HG03565 (cell line): ENCODE data around the gene CFAP100.

Experiments
- ATAC-seq: cut with Tn5 transposase; IDR thresholded peaks from one replicate; pipeline ENCODE4 v1.9.1; 2021; ENCODE audit warnings: mild to moderate bottlenecking, moderate library complexity; ENCODE audit not compliant: unreplicated experiment

Gene CFAP100

DNA sequence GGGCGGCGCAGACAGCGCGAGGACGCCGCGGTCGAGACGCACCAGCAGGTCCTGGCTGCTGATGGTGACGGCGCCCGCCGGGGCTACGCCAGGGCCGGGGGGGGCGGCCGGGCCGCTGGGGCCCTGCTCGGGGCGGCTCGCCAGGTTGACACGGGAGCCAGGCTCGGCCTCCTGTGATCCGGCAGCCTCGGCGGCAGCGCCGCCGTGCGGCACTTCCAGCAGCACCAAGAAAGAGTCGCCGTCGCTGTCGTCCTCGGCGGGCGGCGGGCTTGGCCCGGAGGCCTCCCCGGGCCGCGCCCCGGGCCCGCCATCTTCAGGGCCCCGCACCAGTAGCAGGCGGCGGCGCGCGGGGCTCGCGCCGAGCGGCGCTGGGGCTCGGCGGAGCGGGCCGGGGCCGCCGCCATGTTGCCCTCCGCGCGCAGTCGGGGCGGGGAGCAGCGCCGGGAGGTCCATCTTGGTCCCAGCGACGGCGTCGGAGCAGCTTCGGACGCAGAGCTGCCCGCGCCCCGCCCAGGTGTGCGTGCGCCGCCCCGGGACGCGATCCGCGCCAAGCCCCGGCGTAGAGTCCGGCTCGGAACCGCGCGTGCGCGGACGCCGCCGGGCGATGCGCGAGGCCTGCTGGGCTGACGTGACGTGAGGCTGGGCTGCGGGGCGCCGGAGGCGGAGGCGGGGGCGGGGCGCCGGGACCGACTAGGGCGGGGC is 80.9 kb downstream of the CFAP100 start, which contains the start of gene ZXDC:
TSS of gene ZXDC (minus strand) at position 479 of the 702 bp plus-strand sequence. CDS start at position 453, 26 bp downstream.
- peak; percentile 68 for ATAC-seq

DNA sequence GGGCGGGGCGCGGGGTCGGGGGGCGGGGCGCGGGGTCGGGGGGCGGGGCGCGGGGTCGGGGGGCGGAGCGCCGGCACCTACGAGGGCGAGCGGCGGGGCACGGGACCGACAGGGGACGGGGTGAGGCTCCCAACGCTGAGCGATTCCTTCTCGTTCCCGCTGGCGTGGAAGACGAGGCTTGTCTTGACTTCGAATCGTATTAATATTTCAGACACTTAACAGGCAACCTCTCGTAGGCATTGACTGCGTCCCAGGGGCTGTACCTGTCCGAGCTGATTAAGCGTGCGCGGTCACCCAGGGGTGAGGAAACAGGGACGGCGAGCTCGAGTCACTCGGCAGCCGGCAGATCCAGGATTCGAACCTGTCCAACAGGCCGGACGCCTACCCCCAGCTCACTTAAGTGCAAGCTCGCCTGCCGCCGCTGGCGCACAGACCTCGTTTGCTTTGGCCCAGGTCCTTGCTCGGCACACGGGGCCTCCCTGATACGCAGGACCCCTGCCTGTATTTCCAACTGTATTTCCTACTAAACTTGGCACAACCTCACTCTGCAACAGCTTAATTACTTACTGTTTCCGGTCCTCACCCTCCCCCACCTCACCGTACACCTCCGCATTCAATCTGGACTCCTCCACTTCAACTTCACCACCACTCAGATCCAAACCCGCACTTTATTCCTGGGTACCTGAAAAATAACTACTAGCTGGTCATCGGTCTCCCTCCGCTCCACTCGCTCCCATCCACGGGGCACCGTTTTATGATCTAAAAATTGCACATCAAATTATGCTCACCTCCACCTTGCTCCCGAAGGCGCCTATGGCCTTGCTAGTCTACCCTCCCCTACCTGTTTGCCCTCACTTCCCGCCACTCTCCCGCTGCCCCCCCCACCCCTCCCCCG is 81.7 kb downstream of the CFAP100 start:
- ATAC-seq, result no peak

DNA sequence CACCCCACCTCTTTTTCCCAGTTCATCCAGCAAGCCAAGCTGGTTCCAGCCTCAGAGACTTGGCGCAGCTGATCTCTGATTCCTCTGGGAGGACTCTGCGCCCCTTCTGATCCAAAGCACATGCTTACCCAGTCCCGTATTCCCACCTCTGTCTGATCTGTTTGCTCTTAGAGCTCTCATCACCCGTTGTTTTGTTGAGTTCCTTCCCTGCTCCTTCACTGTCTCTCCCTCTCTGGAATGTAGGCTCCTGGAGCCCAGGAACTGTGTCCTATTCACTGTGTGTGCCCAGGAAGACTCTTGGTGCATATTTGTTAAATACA is 82.3 kb downstream of the CFAP100 start:
- no peak for ATAC-seq

DNA sequence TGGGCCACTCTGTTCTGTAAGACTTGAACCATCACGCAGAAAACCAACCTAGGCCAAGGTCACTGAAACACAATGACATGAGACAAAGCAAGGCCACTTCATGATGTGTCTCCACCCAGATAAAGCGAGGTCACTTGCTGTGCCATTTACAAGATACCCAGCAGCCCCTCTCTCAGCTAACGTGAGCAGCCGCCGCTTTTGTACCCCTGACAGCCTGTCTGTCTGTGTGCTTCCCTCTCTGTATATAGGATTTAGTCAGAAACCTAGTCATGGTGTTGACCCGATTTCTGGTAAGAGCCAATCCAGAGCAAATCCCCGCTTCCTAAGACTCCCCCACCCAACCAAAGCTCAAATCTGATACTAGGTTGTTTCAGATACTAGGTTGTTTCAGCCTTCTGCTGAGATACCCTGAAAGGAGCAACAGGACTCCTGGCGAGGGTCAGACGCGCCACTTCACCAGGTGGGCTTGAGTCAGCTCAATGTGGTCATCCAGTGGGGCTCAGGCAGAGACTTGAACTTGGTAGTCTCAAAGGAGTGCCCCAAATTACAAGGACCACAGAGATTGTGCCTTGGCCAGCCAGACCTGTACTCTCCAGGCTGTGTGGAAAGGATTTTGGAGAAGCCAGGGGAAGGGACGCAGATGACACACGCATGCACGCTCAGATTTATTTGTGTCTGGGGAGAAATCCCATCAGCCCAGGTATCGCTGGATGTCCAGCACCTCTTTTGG is 84.0 kb downstream of the CFAP100 start:
- ATAC-seq, result no peak

DNA sequence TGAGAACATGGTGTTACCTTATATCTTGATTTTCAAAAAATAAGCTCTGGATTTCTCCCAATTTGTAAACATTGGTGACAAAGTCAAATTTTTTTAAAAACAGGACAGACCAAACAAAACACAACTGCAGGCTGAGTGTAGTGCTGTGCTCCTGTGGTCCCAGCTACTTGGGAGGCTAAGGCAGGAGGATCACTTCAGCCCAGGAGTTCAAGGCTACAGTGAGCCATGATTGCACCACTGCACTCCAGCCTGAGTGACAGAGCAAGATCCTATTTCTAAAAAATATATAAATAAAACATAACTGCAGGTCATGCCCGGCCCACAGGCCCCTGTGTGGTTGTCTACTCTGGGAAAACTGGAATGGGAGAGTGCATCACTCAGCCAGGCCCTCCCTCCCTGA is 84.9 kb downstream of the CFAP100 start:
- ATAC-seq, result no peak

DNA sequence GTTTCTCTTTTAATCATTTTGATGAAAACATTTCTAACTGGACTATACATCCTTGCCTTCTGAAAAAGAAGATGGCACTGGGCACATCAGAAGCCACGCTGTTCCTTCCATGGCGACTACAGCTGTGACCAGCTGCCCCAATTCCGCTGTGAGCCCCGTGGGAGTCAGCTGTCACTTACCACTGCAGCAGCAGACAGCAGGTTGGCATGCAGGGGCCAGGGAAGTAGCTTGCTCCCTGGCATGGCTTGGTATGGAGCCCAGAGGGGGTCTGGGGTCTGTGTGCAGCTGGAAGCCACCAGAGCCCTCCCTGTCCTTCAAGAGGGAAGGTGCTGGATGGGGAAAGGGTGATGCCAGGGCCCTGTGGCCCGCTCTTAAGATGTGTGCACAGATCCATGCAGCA is 85.5 kb downstream of the CFAP100 start:
- ATAC-seq, result no peak

DNA sequence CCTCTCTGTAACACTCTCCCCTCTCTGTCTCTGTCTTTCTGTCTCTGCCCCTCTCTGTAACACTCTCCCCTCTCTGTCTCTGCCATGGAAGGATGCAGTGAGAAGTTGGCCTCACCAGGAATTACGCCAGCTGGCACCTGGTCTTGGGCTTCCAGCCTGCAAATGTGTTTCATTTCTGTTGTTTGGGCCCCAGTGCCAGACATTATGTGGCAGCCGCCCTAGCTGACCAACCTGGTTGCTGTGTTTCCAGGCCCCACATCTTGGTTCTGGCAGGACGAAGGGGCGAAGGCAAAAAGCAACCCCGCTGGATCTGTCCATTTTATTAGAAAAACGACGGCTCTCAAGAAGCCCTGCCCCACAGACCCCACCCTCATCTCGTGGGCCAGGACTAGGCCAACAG is 86.2 kb downstream of the CFAP100 start:
- ATAC-seq, result no peak

DNA sequence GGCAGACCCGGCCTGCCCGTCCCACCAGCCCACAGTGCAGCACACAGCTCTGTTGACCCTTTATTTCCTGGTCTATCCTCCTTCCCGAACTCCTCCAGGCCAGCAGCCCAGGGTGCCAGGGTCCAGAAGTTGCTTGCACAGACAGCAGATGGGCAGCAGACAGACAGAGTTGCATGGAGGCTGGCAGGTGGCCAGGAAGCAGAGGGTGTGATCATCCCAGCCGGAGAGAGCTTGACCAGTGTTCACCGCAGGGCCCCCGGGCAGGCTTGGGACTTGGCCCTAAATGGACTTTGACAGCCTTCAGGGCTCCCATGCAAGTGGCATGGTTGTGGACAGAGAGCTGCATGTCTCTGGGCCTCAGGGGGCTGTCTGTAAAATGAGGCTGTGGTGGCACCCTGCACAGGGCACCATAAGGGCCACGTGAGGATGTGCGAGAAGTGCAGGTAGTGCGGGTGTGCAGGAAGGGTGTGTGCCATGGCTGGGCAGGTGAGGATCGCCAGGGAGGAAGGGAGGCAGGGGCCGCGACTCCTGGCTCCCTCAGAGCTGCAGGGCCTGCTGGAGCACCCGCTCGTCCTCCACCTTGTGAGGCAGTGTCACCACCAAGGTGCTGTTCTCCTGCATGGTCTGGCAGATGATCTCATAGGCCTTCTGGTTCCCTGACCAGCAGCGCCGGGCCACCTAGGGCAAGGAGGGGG is 87.2 kb downstream of the CFAP100 start:
- no peak for ATAC-seq

DNA sequence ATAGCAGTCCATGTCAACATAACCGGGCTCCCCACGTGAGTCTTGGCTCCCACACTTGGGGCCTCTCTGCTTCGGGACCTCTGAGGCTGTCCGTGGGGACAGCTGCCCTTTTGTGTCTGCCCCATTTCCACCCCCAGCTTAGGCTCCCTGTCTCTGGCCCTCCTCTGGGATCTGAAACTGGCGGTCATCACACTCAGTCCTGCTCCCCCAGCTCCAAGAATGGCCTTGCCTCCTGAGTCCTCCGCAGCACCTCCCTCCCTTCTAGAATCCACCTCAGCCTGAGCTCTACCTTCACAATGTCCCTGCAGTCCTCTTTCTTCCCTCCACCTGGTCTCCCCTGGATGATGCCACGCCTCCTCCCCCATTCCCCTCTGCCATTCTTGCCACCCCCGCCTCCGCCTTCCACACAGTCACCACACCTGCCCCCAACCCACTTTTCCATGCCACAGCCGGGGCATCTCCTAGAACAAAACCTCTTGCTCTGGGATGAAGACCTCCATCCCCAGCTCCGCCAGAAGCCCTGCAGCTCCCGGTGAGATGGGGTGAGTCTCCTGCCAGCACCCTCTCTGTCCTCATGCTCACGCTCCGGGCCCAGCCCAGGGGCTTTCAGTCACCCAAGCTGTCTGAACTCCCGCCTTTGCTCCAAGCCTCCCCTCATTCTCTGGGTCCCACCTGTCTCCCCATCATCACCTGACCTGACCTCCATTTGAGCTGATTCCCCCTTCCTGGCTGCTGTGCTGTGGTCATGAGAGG is 88.0 kb downstream of the CFAP100 start:
- ATAC-seq, result no peak

DNA sequence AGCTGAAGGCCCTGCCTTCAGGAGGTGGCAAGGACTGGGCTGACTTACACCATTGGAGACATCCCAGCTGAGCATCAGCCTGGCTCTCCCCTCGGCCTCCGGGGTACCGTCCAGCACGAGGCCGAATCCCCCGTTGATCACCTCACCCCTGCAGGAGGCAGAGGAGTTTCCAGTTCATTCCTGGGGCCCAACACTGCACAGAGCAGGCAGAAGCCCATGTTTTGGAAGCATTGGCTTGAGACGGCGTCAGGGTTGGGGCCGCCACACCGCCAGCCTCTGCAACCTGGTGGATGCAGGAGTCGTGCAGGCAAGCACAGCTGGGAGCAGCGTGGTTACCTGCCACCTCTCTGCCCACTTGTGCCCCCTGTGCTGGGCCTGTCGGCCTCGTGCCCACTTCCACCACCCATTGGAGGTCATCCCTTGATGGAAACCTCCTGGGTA is 88.6 kb downstream of the CFAP100 start:
- ATAC-seq, result no peak

DNA sequence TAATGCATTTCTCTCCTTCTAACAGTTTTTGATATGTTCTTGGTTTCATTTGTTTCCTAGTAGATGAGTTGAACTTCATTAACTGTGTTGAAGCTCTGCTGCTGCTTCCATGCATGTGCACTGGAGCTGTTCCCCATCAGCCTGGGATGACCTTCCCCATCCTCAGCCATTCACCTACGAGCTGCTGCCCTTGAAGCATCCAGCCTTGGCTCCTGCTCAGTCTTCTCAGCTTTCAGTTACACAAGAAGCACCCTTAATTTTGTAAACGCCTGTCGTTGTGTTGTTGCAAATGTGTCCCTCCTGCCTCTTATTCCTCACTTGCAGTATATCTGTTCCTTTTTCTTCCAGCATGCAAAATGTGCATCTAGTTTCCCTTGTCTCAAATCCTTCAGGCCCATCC is 89.4 kb downstream of the CFAP100 start:
- no peak for ATAC-seq

DNA sequence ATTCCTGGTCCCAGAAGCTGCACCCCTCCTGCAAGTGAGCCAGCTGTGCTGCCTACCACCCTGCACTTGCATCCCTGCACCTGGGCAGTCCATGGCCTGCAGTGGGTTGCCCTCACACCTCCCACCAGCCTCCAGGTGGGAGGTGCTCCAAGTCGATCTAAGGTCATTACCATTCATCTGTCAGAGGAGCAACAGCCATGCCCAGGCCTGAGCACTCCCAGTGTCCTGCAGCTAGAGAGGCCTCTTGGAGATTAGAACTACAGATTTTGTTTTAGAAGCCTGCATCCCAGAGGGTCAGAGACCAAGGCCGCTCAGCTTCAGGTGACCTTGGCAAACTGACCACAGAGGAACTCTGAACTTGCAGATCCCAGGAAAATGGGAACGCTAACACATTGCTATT is 90.0 kb downstream of the CFAP100 start:
- ATAC-seq, result no peak

DNA sequence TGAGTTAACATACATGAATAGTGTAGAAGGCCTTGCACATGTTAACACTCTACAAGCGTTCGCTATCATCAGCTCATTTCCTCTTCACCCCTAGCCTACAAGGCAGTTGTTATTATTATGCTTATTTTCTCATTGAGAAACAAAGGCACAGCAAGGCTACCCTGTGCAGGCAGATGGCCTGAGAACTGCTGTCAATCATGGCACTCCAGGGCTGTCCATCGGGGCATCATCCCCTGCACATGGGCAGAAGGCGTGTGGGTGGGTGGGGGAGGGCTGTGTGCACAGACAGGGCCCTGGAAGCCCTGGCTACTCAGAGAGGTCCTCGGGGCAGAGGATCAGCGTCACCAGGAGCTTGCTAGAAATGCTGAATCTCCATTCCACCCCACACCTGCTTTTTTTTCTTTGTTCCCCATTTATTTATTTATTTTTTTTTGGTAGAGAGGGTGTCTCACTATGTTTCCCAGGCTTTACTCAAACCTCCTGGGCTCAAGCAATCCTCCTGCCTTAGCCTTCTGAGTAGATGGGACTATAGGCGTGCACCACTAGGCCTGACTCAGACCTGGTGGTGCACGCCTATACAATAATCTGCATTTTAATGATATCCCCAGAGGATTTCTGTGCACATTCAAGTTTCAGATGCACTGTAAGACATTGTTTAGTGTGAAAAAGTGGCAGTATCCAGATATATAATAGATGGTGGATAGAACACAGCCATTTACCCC is 90.6 kb downstream of the CFAP100 start:
- ATAC-seq, result no peak

DNA sequence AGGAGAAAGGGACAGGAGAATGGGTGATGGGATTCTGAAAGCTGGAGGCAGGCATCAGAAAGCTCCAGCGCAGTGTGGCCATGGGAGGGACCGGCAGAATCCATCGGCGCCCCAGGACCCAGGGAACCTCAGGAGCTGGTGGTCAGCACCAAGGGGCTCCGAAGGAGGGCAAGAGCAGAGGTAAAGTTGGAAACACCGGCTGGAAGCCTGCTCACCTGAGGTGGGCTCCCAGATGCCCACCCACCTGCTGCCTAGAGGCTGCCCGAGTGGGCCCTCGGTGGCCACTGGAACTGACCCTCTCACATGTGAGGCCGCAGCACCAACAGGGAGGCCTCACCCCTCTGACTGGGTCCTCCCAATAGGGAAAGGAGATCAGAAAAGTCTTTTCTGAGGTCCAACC is 91.2 kb downstream of the CFAP100 start:
- no peak for ATAC-seq
